Activated T-helper 1 cell treated with anti-CD3 and anti-CD28 coated beads, Interleukin-2, amount 50 U/mL, for 16 hours (primary cell): ENCODE measurements around the gene ANO4.

ENCODE experiments used
- DNase-seq, 2 donors: peaks; one replicate each; pipeline ENCODE4 v3.0.0-alpha.2; 2020; ENCODE audit warnings: low read depth in 1 of 2, low spot score in 1 of 2

Gene ANO4

GRCh38 chr12:100801320-100801719 lies 6.7 kb downstream of the ANO4 start:
- DNase-seq, result no peak

GRCh38 chr12:100808777-100809176 lies 14.2 kb downstream of the ANO4 start:
- no peak for DNase-seq

GRCh38 chr12:100820314-100820713 lies 25.7 kb downstream of the ANO4 start:
- no peak for DNase-seq

GRCh38 chr12:100823963-100824362 lies 29.4 kb downstream of the ANO4 start:
- no peak for DNase-seq

- DNase-seq, result no peak
Measured at GRCh38 chr12:100824476-100824875, 29.9 kb downstream of the ANO4 start.

GRCh38 chr12:100826323-100826722 lies 31.7 kb downstream of the ANO4 start:
- DNase-seq, result no peak

GRCh38 chr12:100827901-100828520 lies 33.4 kb downstream of the ANO4 start:
- DNase-seq, result no peak

- DNase-seq, result no peak
Measured at GRCh38 chr12:100830003-100830795, 35.6 kb downstream of the ANO4 start.

- no peak for DNase-seq
Measured at GRCh38 chr12:100833282-100833681, 38.7 kb downstream of the ANO4 start.

GRCh38 chr12:100840748-100841147 lies 46.2 kb downstream of the ANO4 start:
- no peak for DNase-seq

GRCh38 chr12:100842156-100842555 lies 47.6 kb downstream of the ANO4 start:
- DNase-seq, result no peak

GRCh38 chr12:100843061-100843460 lies 48.5 kb downstream of the ANO4 start:
- no peak for DNase-seq

- DNase-seq, result no peak
Measured at GRCh38 chr12:100845095-100845494, 50.5 kb downstream of the ANO4 start.

- no peak for DNase-seq
Measured at GRCh38 chr12:100851637-100852036, 57.1 kb downstream of the ANO4 start.

GRCh38 chr12:100857418-100857817 lies 62.8 kb downstream of the ANO4 start:
- DNase-seq, result no peak

GRCh38 chr12:100857971-100858370 lies 63.4 kb downstream of the ANO4 start:
- no peak for DNase-seq

- no peak for DNase-seq
Measured at GRCh38 chr12:100858656-100859055, 64.1 kb downstream of the ANO4 start.

GRCh38 chr12:100859063-100859627 lies 64.6 kb downstream of the ANO4 start:
- no peak for DNase-seq

- no peak for DNase-seq
Measured at GRCh38 chr12:100860611-100861010, 66.0 kb downstream of the ANO4 start.

- no peak for DNase-seq
Measured at GRCh38 chr12:100862676-100863075, 68.1 kb downstream of the ANO4 start.

GRCh38 chr12:100864366-100864765 lies 69.8 kb downstream of the ANO4 start:
- DNase-seq, result no peak

GRCh38 chr12:100867639-100868393 lies 73.2 kb downstream of the ANO4 start:
- no peak for DNase-seq
